Measurements from ENCODE around the gene ITPR2. TPM values are rescaled to one million over a fixed set of nuclear protein-coding genes. Genes with fewer than 3 reads are reported as not detected.
"Not testable (repeated sequence)": the region's sequence is repeated elsewhere in the genome, so short reads cannot be mapped to it uniquely, and the experiment has no call there.

The ITPR2 gene
- polyA plus RNA-seq, 4 donors: 12.7 to 16.7 (median 13.7) TPM

DNA sequence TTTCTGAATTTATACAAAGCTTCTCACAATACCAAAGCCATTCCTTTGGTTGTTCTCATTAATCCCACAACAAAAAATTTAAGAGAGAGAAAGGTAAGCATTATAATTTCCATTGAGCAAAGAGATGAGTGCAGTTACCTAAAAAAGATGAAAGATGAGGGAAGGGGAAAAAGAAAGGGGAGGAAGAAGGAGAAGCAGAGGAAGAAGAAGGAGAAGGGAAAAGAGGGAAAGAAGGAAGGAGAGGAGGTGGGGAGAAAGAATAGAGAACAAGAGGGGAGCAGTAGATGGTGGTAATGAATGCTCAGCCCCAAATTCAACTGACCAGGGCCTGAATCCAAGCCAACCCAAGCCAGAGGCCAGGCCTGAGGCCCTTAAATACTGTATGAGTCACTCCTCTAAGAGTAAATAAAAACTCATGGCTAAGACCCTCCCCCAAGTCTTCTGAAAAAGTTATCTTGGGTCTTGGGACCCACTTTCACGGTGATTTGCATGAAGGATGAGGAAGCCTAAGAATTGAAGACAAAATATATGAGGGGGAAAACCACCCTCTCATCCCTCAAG is 144.6 kb downstream of the ITPR2 start:
- DNase-seq (ENCODE audit: low read depth in 4 of 4, low spot score in 3 of 4): no peak

DNA sequence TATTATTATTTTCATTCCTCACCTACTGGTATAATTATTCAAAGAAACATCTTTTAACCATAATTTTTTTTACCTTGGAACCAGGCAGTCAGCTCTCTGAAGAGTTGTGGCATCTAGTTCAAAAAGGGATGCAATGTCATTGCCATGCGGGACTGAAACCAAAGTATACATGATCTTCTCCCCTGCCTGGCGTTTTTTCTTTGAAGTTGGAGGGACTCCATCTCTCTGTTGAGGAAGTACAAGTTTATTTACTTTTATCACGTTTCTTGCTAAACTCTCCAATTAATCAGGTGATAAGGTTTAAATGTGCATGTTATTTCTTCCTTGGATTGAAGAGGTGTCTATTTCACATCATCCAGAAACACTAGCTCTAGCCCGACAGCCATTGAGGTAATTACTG is 146.6 kb downstream of the ITPR2 start:
- DNase-seq (ENCODE audit: low read depth in 4 of 4, low spot score in 3 of 4): no peak

DNA sequence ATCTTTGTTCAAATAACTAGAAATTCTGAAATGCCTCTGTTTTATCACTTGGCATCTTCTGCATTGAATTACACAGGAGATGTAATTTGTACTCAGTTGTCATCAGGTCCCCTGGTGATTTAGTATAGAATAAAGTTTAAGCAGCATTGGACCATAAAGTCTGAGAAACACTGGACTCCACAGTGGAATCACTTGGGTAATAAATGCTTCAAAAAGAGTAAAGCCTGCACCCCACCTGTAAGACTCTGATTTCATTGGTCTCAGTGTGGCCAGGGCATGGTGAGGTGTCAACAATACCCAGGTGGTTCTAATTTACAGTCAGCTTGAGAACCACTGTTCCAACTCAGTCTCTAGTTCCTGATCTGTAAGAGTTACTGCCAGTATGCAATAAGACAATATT is 148.9 kb downstream of the ITPR2 start:
- DNase-seq (ENCODE audit: low read depth in 4 of 4, low spot score in 3 of 4): no peak

DNA sequence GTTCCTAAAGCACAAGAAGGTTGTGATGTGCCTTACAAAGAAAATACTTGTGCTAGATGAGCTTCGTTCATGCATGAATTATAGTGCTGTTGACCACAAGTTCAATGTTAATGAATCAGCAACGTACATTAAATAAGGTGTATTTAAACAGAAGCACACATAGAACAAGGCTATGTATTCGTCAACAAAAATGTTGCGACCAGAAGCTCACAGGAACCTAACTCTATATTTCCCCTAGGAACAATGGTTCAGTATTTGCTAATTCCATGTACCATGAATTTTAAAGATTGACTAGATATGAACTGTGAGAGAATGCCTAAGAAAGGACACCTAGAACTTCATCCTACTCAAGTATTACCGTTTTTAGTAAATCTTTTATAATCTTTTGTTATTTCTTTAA is 149.6 kb downstream of the ITPR2 start:
- no peak for DNase-seq (ENCODE audit: low read depth in 4 of 4, low spot score in 3 of 4)

DNA sequence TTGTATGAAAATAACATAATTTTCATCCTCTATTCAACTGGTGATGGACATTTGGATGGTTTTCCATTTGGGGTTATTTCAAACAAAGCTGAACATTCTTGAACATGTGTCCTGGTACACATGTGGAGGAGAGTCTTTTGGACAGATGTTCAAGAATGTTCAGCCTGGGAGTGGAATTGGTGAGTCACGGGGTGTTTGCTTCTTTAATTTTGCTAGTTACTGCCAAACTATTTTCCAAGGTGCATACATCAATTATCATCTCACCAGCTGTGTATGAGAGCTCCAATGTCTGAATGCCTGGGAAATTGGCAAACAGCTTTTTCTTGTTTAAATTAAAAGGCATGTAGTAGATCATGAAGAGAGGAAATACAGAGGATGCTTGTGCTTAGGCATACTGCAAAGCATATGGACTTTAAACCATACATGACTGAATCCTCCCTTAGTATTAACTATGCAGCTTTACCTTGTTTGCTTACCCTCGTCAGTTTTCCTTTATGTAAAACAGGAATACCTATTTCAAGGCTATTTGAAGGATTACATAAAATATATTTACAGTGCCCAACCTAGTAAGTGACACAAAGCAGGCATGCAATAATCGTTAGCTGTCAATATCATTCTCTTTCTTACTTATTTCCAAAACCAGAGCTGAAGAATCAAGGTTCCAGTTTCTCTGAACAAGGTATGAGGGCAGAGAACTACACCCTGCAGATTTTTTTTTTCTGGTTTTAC is 152.1 kb downstream of the ITPR2 start:
- DNase-seq (ENCODE audit: low read depth in 4 of 4, low spot score in 3 of 4): no peak

DNA sequence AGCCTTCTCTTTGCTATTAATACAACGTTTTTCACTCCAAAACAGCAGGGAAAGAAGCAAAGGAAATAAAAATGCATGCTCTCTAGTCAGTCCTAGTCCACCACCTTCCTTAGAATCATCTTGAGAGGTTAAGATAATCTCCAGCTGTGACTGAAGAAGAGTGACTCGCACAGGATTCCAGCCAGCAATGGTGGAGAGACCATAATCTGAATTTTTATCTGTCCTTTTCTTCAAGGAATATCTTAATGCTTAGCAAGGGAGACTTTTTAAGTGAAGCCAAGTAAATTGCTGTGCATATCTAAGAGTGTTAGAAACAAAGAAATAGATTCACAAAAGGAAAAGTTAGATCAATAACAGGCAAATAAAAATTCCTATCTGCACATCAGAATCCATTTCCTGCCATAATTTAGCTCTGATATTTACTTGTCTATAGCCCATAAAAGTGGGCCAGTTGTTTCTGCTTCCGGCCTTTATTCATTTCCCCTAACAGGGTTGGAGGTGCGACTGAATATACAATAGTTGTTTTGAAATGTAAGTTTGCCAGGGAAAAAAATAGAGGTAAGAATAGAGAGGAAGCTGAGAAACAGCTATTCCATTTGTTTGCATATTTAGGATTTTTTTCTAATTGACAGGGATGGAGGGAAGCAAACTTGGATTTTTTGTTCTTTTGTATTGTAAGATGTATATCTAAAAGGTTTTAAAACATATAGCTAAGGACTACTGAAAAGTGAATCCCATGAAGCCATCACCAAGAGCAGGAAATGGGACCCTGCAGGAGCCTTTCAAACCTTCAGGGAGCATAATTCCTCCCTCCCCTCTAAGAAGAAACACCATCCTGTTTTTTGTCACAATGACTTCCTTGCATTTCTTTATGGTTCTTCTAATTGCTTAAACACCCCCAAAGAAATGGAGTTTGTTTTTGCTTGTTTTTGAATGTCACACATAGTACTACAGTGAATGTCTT is 154.0 kb downstream of the ITPR2 start:
- DNase-seq (ENCODE audit: low read depth in 4 of 4, low spot score in 3 of 4): no peak

DNA sequence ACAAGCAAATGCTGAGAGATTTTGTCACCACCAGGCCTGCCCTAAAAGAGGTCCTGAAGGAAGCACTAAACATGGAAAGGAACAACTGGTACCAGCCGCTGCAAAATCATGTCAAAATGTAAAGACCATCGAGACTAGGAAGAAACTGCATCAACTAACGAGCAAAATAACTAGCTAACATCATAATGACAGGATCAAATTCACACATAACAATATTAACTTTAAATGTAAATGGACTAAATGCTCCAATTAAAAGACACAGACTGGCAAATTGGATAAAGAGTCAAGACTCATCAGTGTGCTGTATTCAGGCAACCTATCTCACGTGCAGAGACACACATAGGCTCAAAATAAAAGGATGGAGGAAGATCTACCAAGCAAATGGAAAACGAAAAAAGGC is 161.5 kb downstream of the ITPR2 start:
- DNase-seq (ENCODE audit: low read depth in 4 of 4, low spot score in 3 of 4): not testable (repeated sequence)

DNA sequence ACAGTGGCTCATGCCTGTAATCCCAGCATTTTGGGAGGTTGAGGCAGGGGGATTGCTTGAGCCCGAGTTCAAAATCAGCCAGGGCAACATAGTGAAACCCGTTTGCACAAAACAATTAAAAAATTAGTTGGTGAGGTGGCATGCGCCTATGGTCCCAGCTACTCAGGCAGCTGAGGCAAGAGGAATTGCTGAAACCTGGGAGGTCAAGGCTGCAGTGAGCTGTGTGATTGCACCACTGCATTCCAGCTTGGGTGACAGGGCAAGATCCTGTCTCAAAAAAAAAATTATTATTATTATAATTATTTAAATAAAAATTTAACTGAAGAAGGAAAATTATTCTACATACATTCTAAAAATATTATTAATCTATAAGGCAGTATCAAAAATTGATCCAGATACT is 164.1 kb downstream of the ITPR2 start:
- no peak for DNase-seq (ENCODE audit: low read depth in 4 of 4, low spot score in 3 of 4)

DNA sequence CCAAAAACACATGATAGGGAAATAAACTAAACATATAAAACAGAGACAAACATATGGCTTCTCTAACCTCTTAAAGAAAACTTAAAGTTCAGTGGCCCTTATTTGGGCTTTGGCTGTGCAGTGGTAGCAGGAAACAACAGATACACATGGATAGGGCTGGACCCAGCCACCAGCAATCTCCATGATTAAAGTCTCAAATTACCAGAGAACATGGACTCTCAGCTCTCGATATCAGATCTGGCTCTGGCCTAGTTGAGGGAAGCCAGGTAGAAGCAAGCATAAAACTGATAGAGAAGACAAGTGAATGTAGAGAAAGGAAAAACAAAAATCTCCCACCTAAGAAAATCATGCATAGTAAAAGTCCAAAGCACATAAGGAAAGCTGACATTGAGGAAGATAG is 164.8 kb downstream of the ITPR2 start:
- no peak for DNase-seq (ENCODE audit: low read depth in 4 of 4, low spot score in 3 of 4)

DNA sequence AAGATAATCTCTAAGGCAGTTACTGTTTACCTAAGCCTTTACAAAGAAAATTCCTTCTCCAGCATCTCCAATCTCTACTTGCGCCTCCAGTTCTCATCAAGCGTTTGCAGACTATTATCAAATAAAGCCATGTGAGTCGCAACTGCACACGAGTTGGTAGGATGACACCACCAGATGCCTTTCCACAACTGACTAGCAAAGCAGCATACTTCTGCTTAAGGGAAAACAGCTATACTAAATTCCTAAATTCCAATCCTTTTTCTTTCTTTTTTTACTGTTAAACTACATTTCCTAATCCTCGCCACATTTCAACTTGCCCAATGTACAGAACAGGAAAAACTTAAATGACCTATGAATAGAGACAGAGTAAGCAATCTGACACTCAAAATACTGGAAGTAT is 166.7 kb downstream of the ITPR2 start:
- DNase-seq (ENCODE audit: low read depth in 4 of 4, low spot score in 3 of 4): no peak

DNA sequence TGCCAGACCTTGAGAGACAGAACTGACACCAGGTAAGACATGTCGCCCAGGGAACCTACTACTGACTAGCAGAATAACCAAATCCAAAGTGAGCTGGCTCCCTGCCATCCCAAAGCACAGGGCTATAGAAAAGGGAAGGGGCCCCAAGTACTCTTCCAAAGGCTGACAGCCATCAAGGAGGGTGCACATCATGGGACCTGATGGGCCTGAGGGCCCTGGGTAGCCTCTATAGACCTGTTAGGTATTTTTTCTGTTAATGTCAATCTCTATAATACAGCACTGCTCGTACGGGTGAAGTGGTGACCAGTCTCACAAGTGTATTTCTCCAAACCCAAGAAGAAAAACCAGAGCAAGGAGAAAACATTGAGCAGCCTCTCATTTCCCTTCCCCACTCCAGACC is 171.6 kb downstream of the ITPR2 start:
- DNase-seq (ENCODE audit: low read depth in 4 of 4, low spot score in 3 of 4): no peak

DNA sequence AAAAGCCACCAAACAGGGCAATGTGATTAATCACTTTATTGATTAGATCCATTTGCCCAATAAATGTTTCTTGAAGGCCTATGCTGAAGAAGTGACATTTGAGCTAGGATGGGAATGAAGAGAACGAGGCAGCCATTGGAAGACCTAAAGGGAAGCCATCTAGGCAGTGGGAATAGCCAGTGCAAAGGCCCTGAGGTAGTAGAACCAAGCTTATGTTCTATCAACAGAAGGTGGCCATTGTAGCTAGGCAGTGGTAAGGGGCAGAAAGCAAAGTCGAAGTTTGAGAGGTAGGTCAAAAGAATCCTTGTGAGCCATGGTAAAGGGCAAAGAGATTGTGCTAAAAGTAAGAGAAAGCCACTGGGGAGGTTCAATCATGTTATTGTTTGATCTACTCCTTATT is 173.1 kb downstream of the ITPR2 start:
- no peak for DNase-seq (ENCODE audit: low read depth in 4 of 4, low spot score in 3 of 4)

DNA sequence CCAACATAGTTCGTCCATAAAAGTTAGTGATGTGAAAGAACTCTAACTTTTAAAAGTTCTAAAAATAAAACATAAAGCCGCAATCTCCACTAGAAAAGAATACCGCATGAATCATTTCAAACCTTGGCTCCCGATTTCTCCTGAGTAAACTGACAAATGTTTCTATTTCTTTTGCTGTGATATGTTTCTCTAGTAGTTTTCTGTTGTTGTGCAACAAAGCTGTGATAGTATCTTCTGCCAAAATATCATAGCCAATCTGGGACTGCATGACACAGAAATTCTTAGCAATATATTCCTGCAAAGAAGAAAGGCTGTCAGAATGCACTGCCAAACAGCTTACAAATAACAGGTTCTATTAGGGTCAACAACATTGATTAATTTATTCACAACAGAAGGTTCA is 174.0 kb downstream of the ITPR2 start:
- DNase-seq (ENCODE audit: low read depth in 4 of 4, low spot score in 3 of 4): no peak

DNA sequence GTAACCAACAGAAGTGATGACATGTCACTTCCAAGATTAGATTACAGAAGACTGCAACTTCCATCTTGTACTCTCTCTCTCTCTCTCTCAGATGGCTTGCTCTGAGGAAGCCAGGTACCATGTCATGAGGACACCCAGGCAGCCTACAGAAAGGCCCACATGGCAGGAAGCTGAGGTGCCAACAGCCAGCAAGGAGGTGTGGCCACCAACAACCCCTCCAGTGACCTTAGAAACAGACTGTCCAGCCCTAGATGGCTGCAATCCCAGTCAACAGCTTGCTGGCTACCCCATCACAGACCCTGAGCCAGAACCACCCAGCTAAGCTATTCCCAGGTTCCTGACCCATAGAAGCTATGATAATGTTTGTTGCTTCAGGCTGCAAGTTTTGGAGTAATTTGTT is 178.4 kb downstream of the ITPR2 start:
- DNase-seq (ENCODE audit: low read depth in 4 of 4, low spot score in 3 of 4): no peak

DNA sequence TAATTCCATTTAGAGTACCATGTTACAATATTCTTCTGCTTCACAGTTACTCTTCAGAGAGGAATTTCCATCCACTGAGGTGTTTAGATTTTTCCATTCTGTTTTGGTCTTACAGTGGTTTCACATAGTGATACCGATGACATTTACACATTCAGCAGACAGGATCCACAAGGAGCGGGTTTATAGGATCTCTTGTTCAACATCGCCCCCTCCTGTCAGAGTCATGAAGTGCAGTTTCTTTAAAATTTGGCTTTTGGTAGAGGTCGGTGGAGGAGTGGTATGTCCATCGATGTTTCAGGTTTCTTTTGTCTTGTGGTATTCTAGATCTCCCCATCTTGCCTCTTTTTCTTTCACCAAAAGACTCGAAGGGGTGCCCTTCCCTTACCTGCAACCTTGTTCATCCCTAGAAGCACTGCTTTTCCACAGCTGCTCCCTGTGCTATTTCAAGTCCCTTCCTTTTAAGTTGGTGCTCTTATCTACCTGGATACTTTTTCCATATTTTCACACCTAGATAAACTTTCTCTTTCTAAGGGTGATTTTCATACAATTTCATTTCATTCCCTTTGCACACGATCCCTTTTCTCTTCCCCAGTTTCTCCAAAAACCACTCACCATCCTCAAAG is 181.3 kb downstream of the ITPR2 start:
- peak in 2 of 4 donors; percentile 28 to 32 for DNase-seq (ENCODE audit: low read depth in 4 of 4, low spot score in 3 of 4)

DNA sequence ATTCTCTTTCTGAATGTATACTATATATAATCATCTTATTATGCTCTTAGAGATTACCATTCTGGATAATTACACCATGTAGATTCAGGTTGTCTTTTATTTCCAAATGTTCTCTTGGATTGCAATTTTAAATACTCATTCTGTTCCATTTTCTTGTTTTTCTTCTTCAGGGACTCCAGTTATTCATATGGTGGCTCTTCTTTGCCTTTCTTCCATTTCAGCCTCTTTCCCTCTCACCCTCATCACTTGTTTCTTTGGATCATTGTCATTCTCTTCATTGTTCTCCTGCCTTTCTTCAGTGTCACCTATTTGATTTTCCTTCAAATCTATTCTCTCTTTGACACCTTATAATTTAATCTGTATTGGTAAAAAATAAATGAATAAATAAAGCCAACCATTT is 182.0 kb downstream of the ITPR2 start:
- DNase-seq (ENCODE audit: low read depth in 4 of 4, low spot score in 3 of 4): no peak

DNA sequence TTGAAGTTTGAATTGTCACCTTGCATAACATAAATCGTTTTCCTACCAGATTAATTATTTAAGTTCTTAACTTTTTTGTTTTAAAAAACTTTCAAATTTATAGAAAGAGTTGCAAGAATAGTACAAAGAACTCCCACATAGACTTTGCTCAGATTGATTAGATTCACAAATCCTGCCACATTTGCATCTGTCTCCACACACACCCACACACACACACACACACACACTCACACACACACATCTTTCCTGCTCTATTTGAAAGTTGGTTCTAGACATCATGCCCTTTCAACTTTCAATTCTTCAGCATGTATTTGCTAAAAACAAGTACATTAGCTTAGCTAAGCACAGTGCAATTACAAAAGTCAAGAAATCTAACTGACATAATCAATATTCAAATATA is 184.0 kb downstream of the ITPR2 start:
- DNase-seq (ENCODE audit: low read depth in 4 of 4, low spot score in 3 of 4): no peak

DNA sequence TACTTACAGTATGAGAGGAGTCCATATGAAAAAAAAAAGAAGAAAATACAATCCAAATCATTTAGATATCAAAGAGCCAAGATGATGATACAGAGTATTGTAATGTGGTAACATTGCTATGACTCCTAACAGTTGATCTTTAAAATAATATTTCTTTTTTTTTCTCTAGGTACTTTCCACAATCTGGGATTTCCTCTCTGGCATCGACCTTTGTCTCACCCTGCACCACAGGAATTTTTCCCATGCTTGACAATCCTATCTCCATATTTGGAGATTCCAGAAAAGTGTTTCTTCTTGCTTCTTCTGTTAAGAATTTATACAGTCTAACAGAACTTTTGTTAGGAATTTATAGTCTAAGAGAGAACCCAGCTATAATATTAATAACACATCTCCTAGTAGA is 184.4 kb downstream of the ITPR2 start:
- DNase-seq (ENCODE audit: low read depth in 4 of 4, low spot score in 3 of 4): no peak

DNA sequence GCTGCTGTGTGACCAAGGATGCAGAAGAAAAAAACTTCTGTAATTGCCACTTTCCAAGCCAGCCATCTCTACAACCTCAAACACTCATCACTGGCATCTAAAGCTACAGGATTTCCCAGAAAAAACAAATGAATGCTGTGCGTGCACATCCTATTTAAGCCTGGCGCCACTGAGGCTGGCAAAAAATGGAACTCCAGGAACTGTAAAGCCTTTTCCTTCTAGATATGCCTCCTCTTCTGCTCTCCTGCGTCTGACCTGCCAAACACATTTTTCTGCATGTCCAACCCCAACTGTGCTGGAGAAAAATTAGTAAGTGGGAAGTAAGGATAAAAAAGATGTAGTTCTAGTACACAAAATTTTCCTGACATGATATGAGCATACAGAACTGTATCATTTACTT is 184.9 kb downstream of the ITPR2 start:
- DNase-seq (ENCODE audit: low read depth in 4 of 4, low spot score in 3 of 4): no peak

DNA sequence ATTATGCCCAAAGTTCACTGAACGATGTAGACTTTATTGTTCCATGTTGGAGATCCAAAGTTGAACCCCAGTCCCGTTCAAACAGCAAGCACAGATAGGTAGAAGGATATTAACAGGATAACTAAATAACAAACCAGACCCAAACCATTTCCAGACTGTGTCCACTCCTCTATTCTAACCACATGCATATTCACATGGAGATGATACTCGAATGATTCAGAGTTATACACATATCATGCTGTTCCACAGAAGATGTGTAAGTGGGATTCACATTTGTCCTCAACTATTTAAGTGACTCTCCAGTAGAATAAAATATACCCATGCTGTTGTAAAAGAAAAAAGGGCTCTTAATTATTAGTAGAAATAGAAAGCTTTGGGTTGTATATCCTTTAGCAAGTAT is 185.9 kb downstream of the ITPR2 start:
- DNase-seq (ENCODE audit: low read depth in 4 of 4, low spot score in 3 of 4): no peak

DNA sequence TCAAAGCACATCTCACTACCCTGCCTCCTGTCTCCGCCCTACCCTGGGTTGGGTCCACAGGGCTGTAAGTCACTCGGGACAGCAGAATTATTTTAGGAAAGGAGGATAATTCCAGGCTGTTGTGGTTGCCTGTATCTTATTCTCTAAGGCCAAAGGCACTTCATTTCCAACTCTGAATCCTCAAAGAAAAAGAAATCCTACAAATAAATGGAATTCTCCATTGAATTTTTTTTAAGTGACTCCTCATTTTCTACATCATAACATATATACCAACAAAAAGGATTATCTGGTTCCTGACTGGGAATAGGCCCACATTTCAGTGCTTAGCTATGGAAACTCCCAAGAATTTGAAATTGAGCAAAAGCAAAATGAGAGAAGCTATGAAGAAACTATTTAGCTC is 186.4 kb downstream of the ITPR2 start:
- no peak for DNase-seq (ENCODE audit: low read depth in 4 of 4, low spot score in 3 of 4)

All from right renal pelvis (tissue), 4 donors.